Transverse colon (tissue), 4 donors: ENCODE data around the gene TMEM245.

ENCODE experiments used
- CTCF ChIP-seq, 5 experiments: fragments of 200-600 bp in 3 of 5; fragments of 450-650 bp in 2 of 5; sonication (generic) in 3 of 5; IDR thresholded peaks; 1 replicate in 2 of 5; 2 replicates in 3 of 5; pipeline ENCODE4 v1.5.1; 2016 to 2017; ENCODE audit warnings: antibody characterized with exemption in 5 of 5, inconsistent platforms in 3 of 5, mild to moderate bottlenecking in 2 of 5, moderate library complexity in 1 of 5
- EP300 ChIP-seq: sonication (generic); formaldehyde crosslinking; IDR thresholded peaks from one replicate; pipeline ENCODE4 v1.6.1; 2017; ENCODE audit warnings: antibody characterized with exemption, low read depth
- POLR2A ChIP-seq: fragments of 450-650 bp; IDR thresholded peaks from one replicate; pipeline ENCODE4 v1.6.1; 2016; ENCODE audit warnings: antibody characterized with exemption, mild to moderate bottlenecking, moderate library complexity
- POLR2AphosphoS5 ChIP-seq, 3 donors: sonication (generic); formaldehyde crosslinking; IDR thresholded peaks; one replicate each; pipeline ENCODE4 v1.6.1; 2016; ENCODE audit warnings: antibody characterized with exemption in 3 of 3

GRCh38 chr9:109149722-109150121, 30.0 kb upstream of the TMEM245 start:
- TF ChIP-seq CTCF (IDR thresholded peaks at IDR 0.05), result no peak
- TF ChIP-seq POLR2AphosphoS5 (IDR thresholded peaks at IDR 0.05), result no peak
- TF ChIP-seq POLR2A, result no peak
- no peak for TF ChIP-seq EP300
